Skeletal muscle tissue (tissue), 4 donors: ENCODE measurements around the gene AMZ1. TPM values are rescaled to one million over a fixed set of nuclear protein-coding genes. Genes with fewer than 3 reads are reported as not detected.

Experiments used
- H3K27ac ChIP-seq: one replicate; pipeline ENCODE4 v1.7.0; 2013; ENCODE audit warnings: mild to moderate bottlenecking, low read depth, low read length, inconsistent platforms
- H3K27me3 ChIP-seq, 3 donors: one replicate each; pipeline ENCODE4 v1.7.0; 2013; ENCODE audit warnings: low read length in 3 of 3; ENCODE audit not compliant: control insufficient read depth in 3 of 3, insufficient read depth in 3 of 3
- H3K36me3 ChIP-seq, 3 donors: one replicate each; pipeline ENCODE4 v1.7.0; 2013; ENCODE audit warnings: low read length in 3 of 3; ENCODE audit not compliant: control insufficient read depth in 3 of 3, insufficient read depth in 3 of 3
- H3K4me1 ChIP-seq, 3 donors: one replicate each; pipeline ENCODE4 v1.7.0; 2013; ENCODE audit warnings: low read length in 3 of 3, mild to moderate bottlenecking in 3 of 3; ENCODE audit not compliant: control insufficient read depth in 3 of 3, insufficient read depth in 3 of 3
- H3K4me3 ChIP-seq, 3 donors: one replicate each; pipeline ENCODE4 v1.7.0; 2013; ENCODE audit warnings: low read length in 3 of 3
- H3K9ac ChIP-seq, 3 donors: one replicate each; pipeline ENCODE4 v1.7.0; 2013; ENCODE audit warnings: low read length in 3 of 3, mild to moderate bottlenecking in 3 of 3, moderate library complexity in 2 of 3, low read depth in 1 of 3
- H3K9me3 ChIP-seq, 3 donors: one replicate each; pipeline ENCODE4 v1.7.0; 2013; ENCODE audit warnings: low read length in 3 of 3; ENCODE audit not compliant: control insufficient read depth in 3 of 3
- total RNA-seq: library from RNA; depleted of rRNA; stranded (reverse); fragments of >200 nt; gene quantifications from one replicate; pipeline ENCODE4 v1.2.3, GENCODE V29; 2014
- donor health status: Osteomylitis.

The AMZ1 gene
- total RNA-seq, 1 donor from 2014 or later = under 0.01 TPM

DNA sequence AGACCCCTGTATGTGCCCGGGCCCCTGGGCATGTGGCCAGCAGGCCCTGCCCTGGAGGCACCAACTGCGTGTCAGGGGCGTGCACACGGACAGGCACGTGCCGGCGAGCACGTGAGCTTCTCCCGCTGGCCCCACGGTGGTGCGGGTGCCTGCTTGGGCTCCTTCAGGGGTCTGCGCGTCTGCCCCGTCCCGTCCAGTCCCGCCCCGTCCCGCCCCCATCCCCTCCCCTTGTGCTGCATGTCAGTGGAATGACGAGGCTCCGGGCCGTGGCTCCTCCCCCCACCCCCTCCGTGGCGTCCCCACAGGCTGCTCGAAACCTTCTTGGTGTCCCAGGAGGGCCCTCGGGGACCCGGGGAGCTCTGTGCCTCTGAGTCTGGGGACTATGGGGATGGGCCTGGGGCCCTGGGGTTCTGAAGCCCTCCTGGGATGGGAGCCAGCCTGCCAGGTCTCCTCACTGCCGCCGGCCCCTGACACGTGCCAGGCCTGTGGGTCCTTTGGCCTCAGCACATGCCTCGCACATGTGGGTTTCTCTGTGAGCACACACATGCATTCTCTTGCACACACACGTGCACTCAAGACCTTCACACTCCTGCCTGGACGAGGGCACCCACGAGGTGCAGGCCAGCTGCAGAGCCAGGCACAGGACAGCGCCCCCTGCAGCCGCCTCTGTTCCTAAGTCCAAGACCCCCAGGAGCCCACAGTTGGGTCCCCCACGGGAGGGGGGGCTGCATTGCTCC, 27.5 kb upstream of the AMZ1 start:
- H3K9me3 ChIP-seq = no peaks in the 10 kb centered on the region
- H3K27me3 ChIP-seq = peaks cover 2 to 3% (median 2%) of the 10 kb centered on the region in 3 donors
- no peak overlapping the region for H3K9ac ChIP-seq
- H3K4me3 ChIP-seq = no peak overlapping the region
- peaks cover 16 to 18% (median 16%) of the 10 kb centered on the region in 3 donors for H3K4me1 ChIP-seq
- no peak overlapping the region for H3K27ac ChIP-seq
- H3K36me3 ChIP-seq = peaks cover 0 to 3% (median 0%) of the 10 kb centered on the region in 3 donors

DNA sequence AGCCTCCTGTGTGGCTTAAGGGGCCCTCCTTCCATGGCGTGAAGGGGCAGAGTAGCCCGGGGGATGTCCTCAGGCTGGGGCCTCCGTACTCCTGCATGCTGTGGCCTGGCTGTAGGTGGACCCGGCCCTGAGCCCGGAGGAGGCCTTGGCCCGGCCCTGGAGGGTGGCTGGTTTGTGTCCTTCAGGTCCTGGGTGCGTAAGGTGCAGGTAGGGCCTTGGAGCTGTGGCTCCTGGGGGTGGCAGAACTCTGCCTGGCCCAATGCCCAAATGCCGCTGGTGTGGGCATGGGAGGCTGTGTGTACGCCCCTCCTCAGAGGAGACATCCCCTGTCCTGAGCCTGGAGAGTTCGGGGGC, 26.9 kb upstream of the AMZ1 start:
- Histone ChIP-seq H3K27ac (no peak overlapping the region), H3K36me3 (peaks cover 0 to 3% (median 0%) of the 10 kb centered on the region in 3 donors), H3K9ac (no peak overlapping the region), H3K9me3 (no peaks in the 10 kb centered on the region), H3K4me1 (peaks cover 16 to 18% (median 16%) of the 10 kb centered on the region in 3 donors), H3K4me3 (no peak overlapping the region), H3K27me3 (peaks cover 7% of the 10 kb centered on the region in 3 donors)

DNA sequence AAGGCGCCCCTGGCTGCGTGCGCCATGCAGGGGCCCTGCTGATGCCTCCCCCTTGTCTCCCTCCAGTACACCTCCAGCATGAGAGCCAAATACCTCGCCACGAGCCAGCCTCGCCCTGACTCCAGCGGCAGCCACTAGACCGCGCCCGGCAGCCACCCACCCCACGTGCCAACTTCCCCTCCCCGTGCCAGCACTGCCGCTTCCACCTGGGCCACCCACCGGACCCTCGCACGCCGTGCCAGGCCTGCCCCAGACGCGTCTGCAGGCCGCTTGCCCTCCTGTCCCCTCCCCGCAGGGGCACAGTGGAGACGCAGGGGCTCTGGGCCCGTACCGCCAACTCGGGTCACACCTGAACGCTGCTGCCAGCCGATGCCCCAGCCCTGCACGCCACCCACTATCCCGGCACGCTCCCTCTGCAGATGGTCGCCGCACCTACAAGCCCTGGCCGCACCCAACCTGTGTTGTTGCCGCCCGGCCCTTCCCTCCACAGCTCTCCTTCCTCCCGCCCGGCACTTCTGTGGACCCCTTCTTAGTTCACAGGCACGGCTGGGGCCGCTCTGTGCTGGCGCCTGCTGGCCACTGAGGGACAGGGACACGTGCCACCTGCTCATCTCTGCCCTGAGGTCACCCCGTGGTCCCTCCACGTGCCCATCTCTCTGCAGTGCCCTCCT, 26.3 kb upstream of the AMZ1 start:
- Histone ChIP-seq H3K4me1 (peaks cover 16 to 20% (median 16%) of the 10 kb centered on the region in 3 donors), H3K4me3 (no peak overlapping the region), H3K27me3 (peaks cover 7 to 9% (median 9%) of the 10 kb centered on the region in 3 donors), H3K27ac (no peak overlapping the region), H3K9ac (no peak overlapping the region), H3K9me3 (peaks cover 0 to under 1% (median 0%) of the 10 kb centered on the region in 3 donors), H3K36me3 (no peaks in the 10 kb centered on the region)

DNA sequence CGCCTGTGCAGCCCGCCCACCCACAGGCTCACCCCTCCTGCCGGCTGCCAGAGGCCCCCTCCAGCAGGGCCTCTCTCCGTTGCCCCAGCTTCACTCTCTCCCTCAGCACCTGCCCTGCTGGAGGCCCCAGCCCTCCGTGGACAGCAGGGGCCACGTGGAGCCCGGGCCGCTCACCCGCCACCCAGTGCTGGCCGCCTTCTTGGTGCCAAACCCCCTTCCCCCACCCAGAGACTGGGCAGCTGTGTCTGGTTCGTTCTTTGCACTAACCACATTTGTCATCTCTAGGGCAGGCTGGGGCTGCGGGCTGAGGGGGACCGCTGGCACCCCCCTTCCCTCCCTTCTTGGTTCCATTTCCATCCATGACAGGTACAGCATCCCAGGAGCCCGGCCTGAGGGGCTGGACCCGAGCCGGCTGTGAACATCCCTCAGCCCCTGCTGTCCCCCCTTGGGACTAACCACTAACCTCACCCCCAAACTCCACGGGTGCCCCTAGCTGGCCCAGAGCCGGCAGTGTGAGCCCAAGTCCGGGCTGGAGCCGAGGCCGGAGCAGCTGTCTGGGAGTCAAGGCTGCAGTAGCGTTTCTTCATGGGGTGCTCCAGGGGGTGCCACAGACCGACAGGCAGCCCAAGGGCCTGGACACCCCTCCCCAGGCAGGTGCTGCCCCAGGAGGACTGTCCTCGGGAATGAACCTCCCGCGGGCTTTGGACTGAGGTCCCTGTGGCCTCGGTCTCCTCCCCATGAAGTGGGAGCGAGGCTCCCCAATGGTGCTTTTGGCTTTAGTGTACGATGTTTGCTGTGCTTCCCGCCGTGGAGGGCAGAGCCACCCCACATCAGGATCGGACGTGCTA, 25.5 kb upstream of the AMZ1 start:
- no peak overlapping the region for H3K4me3 ChIP-seq
- H3K27me3 ChIP-seq = peaks cover 13 to 15% (median 14%) of the 10 kb centered on the region in 3 donors
- no peak overlapping the region for H3K27ac ChIP-seq
- H3K9me3 ChIP-seq = peaks cover 0 to 6% (median 0%) of the 10 kb centered on the region in 3 donors
- no peaks in the 10 kb centered on the region for H3K36me3 ChIP-seq
- peaks cover 16 to 22% (median 16%) of the 10 kb centered on the region in 3 donors for H3K4me1 ChIP-seq
- peak overlapping the region in 2 of 3 donors; percentile 38 to 68 for H3K9ac ChIP-seq

DNA sequence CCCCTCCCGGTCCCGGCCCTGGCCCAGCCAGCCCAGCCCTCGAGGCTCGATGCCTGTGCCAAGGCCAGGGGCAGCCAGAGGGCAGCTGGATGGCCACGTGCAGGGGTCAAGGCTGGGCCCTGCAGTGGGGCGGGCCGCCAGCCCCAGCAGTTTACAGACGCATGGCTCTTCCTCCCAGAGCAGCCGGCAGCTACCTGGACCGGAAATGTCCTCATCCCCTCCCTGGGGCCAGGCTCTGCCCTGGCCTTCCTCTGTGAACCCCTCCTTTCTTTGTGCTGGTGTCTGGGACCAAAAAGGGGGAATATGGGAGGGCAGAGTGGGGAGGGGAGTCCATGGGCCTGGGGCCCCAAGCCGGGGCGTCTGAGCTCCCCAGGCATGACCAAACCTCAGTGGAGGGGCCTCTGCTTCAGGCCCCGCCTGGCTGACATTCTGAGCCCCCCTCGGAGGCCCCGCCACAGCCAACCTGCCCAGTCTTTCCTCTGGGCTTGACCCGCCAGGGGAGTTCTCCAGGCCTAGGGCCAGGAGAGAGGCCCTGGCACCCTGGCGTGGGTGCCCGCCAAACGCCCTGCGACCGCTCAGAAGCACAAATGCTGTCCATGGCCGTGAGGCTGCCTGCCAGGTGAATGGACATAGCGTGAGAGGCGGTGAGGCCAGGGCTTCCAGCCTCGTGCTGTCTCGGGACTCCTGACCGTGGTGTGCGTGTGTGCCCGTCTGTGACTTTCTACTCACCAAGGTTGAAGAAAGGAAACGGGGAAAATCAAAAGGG, 24.7 kb upstream of the AMZ1 start:
- peaks cover 0 to 6% (median 0%) of the 10 kb centered on the region in 3 donors for H3K9me3 ChIP-seq
- peaks cover 16 to 22% (median 16%) of the 10 kb centered on the region in 3 donors for H3K4me1 ChIP-seq
- peaks cover 18 to 21% (median 20%) of the 10 kb centered on the region in 3 donors for H3K27me3 ChIP-seq
- H3K36me3 ChIP-seq = no peaks in the 10 kb centered on the region
- H3K4me3 ChIP-seq = peak overlapping the region in 1 of 3 donors; percentile 35
- H3K9ac ChIP-seq = peak overlapping the region in 2 of 3 donors; percentile 38 to 68
- no peak overlapping the region for H3K27ac ChIP-seq

DNA sequence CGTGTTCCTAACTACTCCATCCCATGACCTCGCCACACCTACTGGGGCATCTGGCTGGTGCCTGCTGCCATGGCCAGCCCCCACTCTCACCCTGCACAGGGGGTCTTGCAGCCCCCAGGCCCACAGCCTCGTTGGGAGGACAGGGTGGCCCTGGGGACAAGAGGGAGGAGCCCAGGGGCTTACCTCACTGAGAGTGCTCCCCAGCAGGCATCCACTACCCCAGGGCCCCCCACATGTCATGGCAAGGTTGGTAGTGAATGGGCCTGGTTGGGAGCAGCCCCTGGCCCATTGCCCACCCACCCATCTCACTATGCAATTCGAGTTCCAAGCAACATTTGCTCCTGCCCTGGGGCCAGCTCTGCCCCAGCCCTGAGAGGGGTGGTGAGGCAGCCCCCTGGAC, 24.0 kb upstream of the AMZ1 start:
- no peaks in the 10 kb centered on the region for H3K36me3 ChIP-seq
- H3K4me1 ChIP-seq = peaks cover 16 to 22% (median 16%) of the 10 kb centered on the region in 3 donors
- H3K27ac ChIP-seq = no peak overlapping the region
- no peak overlapping the region for H3K4me3 ChIP-seq
- peaks cover 20 to 25% (median 22%) of the 10 kb centered on the region in 3 donors for H3K27me3 ChIP-seq
- H3K9me3 ChIP-seq = peaks cover 0 to 6% (median 0%) of the 10 kb centered on the region in 3 donors
- peak overlapping the region in 1 of 3 donors; percentile 68 for H3K9ac ChIP-seq

DNA sequence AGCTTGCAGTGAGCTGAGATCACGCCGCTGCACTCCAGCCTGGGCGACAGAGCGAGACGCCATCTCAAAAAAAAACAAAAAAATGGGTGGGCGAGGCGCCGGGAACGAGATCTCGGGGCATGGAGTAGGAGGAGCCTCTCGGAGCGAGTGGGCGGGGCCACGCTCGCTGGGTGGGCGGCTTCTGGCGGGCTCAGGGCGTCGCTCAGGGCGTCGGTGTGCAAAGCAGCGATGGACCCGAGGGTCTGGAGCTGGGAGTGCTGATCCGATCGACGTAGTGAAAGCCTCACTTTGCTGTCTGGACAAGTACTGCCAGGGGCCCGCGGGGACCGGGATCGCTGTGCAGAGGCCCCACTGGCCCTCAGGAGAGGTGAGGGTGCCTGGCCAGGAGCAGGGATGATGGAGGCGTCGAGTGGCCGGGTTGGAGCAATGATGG, 22.6 kb upstream of the AMZ1 start:
- H3K36me3 ChIP-seq = no peaks in the 10 kb centered on the region
- H3K9me3 ChIP-seq = peaks cover 0 to 6% (median 0%) of the 10 kb centered on the region in 3 donors
- no peak overlapping the region for H3K27ac ChIP-seq
- peaks cover 16 to 22% (median 16%) of the 10 kb centered on the region in 3 donors for H3K4me1 ChIP-seq
- H3K4me3 ChIP-seq = no peak overlapping the region
- H3K27me3 ChIP-seq = peaks cover 23 to 33% (median 29%) of the 10 kb centered on the region in 3 donors
- no peak overlapping the region for H3K9ac ChIP-seq

DNA sequence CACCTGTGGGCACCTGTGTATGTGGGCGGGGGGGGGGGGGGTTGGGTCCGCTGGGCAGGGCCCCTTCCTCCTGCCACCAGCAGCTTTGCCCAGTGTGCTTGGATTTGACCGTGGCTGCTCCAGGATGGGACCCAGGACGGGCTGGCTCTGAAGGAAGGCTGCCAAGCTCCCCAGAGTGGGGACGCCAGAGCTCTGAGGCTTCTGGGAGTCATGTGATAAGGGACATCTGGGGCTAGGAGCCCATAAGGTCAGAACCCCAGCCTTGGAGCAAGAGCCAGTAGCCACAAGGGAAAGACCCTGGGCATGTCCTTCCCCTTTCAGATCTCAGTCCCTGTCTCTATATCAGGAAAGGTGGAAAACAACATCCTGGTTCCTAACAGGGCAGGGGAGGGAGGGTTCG, 21.8 kb upstream of the AMZ1 start:
- Histone ChIP-seq H3K9ac (no peak overlapping the region), H3K27ac (no peak overlapping the region), H3K9me3 (peaks cover 0 to 6% (median 0%) of the 10 kb centered on the region in 3 donors), H3K4me1 (peaks cover 16 to 22% (median 21%) of the 10 kb centered on the region in 3 donors), H3K36me3 (no peaks in the 10 kb centered on the region), H3K4me3 (no peak overlapping the region), H3K27me3 (peaks cover 28 to 39% (median 37%) of the 10 kb centered on the region in 3 donors)
